OCI-LY1 (cell line): ENCODE data around the gene DNMT3A.

Experiments used
- CTCF ChIP-seq: fragments of 200-600 bp; sonication (generic), shearing (Covaris generic); IDR thresholded peaks from 2 replicates; pipeline ENCODE4 v1.5.1; 2017; ENCODE audit warnings: mild to moderate bottlenecking, antibody characterized with exemption, low read length, moderate library complexity, mixed read lengths
- EZH2 ChIP-seq: fragments of 200-600 bp; sonication (generic), shearing (Covaris generic); IDR thresholded peaks from 2 replicates; pipeline ENCODE4 v1.8.0; 2017; ENCODE audit warnings: borderline replicate concordance, mixed run types, mild to moderate bottlenecking, antibody characterized with exemption, low read length, moderate library complexity, mixed read lengths

DNA sequence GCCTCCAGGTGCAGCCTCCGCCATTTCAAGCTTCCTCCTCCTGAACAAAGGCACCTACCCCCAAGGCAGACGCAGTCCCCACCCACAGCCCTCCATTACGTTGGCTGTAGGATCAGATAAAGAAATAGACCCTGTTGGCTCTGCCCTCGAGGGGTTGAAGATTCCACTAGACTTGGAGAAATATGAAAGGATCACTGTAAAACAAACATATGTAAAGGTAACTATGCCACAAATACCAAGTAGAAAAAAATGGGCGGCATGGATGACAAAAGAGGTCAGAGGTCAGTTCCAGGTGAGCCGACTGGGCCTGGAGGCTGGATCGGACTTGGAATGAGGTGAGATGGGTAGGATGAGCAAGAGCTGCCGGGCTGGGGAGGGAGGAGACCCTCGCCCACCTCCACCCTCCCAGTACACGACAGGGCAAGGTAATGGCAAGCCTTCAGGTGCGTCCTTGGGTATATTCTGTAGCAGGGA is 88.5 kb downstream of the DNMT3A start:
- no peak for TF ChIP-seq CTCF
- no peak for TF ChIP-seq EZH2
